Activated T-cell treated with anti-CD3 and anti-CD28 coated beads, Interleukin-2, amount 50 U/mL, for 1 hour (primary cell): ENCODE measurements around the gene PAMR1.

Experiments
- DNase-seq: peaks from one replicate; pipeline ENCODE4 v3.0.0-alpha.2; 2020

PAMR1 gene

DNA sequence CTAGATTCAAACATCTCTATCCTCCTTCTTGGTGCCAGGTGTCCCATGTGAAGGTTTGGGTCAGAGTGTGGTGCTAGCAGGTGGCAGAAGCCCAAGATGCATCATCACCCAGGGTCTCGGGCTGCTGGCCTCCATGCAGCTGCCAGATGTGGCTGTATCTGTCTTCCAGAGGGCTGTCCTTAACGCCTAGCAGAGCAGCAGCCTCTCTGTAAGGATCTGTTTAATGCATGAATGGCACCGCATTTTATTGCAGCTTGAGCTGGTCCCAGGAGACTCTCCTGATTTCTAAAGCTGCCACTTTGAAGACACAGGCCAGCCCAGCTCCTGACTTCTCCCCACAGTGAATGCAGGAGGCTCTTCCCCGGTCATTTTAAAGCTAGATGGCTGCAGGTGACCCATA lies 132.3 kb downstream of the PAMR1 start:
- no peak for DNase-seq

GRCh38 chr11:35391922-35392688 lies 133.3 kb downstream of the PAMR1 start:
- DNase-seq, result peak; percentile 90

DNA sequence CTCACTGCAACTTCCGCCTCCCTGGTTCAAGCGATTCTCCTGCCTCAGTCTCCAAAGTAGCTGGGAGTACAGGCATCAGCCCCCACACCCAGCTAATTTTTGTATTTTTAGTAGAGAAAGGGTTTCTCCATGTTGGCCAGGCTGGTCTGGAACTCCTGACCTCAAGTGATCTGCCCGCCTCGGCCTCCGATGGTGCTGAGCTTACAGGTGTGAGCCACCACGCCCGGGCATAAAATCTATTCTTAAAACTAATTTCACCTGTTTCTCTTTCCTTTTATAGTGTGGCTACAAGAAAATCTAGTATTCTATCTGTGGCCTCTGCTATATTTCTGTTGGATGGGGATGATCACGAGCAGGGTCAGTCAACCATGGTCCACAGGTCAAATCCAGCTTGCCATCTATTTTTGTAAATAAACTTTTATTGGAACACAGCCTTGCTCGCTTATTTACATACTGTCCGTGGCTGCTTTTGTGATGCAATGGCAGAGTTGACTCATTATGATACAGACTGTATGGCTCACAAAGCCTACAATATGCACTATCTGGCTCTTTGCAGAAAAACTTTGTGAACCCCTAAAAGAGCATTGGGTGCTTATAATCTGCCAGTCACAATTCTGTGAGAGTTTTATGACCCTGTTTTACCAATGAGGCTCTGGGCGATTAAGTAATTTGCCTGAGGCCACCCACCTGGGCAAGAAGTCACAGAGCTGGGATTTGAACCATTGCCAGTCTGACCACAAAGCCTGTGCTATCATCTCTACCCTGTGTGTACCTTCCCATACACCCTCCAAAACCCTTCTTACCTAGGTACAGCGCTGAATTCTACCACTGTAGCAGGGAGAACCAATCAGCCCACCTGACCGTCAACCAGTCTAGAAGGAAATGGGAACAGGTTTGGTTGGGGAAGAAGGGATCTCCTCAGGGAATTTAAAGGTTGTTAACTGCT lies 134.4 kb downstream of the PAMR1 start:
- no peak for DNase-seq

DNA sequence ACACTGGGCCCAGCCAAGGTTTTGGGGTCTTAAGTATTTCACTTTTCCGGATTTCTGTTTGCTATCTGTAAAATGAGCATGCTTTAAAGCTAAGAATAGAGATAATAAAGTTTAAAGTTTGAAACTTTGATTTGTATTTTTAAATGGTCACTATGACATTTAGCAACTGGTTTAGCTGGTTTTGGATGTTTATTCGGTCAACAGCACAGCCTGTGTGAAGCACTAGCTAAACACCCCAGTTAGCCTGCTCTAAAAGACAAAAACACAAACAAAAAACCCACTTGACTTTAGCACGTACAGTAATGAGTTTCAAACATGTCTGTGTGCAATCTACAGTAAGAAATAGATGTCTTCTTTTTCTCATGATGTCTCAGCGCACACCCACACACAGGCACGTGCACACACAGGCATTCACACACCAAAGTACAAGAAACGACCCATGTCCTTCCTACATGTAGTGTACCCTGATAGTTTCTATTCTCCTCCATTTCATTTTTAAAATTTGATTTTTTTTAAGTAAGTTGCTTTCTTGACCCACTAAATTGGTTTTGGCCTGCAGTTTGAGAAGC lies 135.4 kb downstream of the PAMR1 start:
- no peak for DNase-seq

- DNase-seq, result no peak
These were observed 136.3 kb downstream of the PAMR1 start for GRCh38 chr11:35389112-35389511.

- no peak for DNase-seq
These were observed 137.4 kb downstream of the PAMR1 start for GRCh38 chr11:35388061-35388460.

DNA sequence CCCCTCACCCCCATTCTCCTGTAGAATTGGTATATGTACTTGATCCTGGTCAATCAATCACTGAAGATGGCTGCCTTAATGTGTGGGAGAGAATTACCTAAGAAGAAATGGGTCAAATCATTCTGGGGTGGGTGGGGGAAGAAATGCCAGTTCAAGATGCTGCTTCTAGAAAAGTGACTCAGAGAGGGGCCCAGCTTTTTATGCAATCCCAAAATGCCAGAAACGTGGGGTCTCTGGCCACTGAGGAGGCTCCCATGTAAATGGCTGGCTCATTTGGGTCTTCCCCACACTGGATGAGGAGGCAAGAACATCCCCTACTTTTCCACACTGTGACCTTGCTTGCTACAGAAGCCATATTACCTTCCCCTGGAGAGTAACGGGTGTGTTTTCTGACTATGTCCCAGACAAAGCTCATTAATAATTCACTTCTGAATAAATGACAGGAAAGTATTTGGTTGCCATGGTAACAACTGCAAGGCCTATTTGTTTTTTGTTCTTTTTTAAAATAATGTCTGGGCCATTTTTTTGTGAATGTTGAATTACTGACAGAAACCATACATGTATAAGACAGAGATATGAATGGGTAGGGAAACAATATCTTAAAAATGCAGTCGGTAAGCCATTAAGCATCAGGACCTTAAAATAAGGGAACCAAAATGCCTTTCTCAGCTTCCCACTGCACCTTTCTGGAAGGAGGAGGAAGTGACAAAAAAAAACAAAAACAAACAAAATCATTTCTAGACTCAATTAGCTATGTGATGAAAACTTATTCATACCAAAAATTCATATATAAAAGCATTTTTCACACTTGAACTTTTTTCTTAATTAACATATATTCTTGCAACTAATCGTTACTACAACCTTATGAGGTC lies 138.1 kb downstream of the PAMR1 start:
- no peak for DNase-seq

- DNase-seq, result no peak
These were observed 141.5 kb downstream of the PAMR1 start for GRCh38 chr11:35383953-35384352.
